Right renal pelvis (tissue), 4 donors: ENCODE results near the gene SNED1. TPM values are rescaled to one million over a fixed set of nuclear protein-coding genes. Genes with fewer than 3 reads are reported as not detected.
"Not testable (repeated sequence)": the region's sequence is repeated elsewhere in the genome, so short reads cannot be mapped to it uniquely, and the experiment has no call there.

ENCODE experiments used
- DNase-seq, 4 donors: peaks; one replicate each; pipeline ENCODE4 v3.0.0-alpha.2; 2013; ENCODE audit warnings: low read depth in 4 of 4, low spot score in 3 of 4, missing footprints in 1 of 4
- polyA plus RNA-seq, 4 donors: library from polyadenylated mRNA; unstranded; fragments of 120-200 nt; gene quantifications; one replicate each; pipeline ENCODE4 v1.2.1, GENCODE V29; 2013; ENCODE audit not compliant: insufficient read length in 4 of 4

SNED1 gene
- polyA plus RNA-seq, 4 donors = 7.9 to 9.2 (median 8.7) TPM

- no peak for DNase-seq
Measured at GRCh38 chr2:241074901-241075540, 76.6 kb downstream of the SNED1 start.

GRCh38 chr2:241080405-241081189 lies 82.2 kb downstream of the SNED1 start:
- no peak for DNase-seq

GRCh38 chr2:241081190-241081642 lies 82.8 kb downstream of the SNED1 start:
- no peak for DNase-seq

- DNase-seq = no peak
Measured at GRCh38 chr2:241081643-241082340, 83.4 kb downstream of the SNED1 start.

GRCh38 chr2:241082341-241083090 lies 84.1 kb downstream of the SNED1 start:
- no peak for DNase-seq

GRCh38 chr2:241083091-241083415 lies 84.6 kb downstream of the SNED1 start:
- no peak for DNase-seq

GRCh38 chr2:241084856-241085444 lies 86.5 kb downstream of the SNED1 start:
- DNase-seq = no peak

GRCh38 chr2:241087420-241088268 lies 89.2 kb downstream of the SNED1 start:
- no peak for DNase-seq

GRCh38 chr2:241088376-241088775 lies 90.0 kb downstream of the SNED1 start:
- no peak for DNase-seq

- DNase-seq = no peak
Measured at GRCh38 chr2:241088791-241089732, 90.6 kb downstream of the SNED1 start.

GRCh38 chr2:241091201-241091600 lies 92.8 kb downstream of the SNED1 start:
- DNase-seq = no peak

GRCh38 chr2:241091734-241092445 lies 93.5 kb downstream of the SNED1 start:
- no peak for DNase-seq

GRCh38 chr2:241092677-241093076 lies 94.3 kb downstream of the SNED1 start:
- no peak for DNase-seq

- not testable (repeated sequence) for DNase-seq
Measured at GRCh38 chr2:241093133-241093781, 94.8 kb downstream of the SNED1 start.

- DNase-seq = no peak
Measured at GRCh38 chr2:241094172-241094571, 95.8 kb downstream of the SNED1 start.

GRCh38 chr2:241094924-241095420 lies 96.6 kb downstream of the SNED1 start:
- no peak for DNase-seq
